Breast epithelium (tissue), 4 donors: ENCODE data around the gene SLCO6A1. TPM values are rescaled to one million over a fixed set of nuclear protein-coding genes. Genes with fewer than 3 reads are reported as not detected.

Experiments used
- DNase-seq, 2 donors: peaks; one replicate each; pipeline ENCODE4 v3.0.0-alpha.2; 2019; ENCODE audit warnings: low spot score in 2 of 2
- H3K27ac ChIP-seq, 2 donors: fragments of 200-600 bp; sonication (generic) in 1 of 2; one replicate each; pipeline ENCODE4 v1.5.1; 2016 to 2019; ENCODE audit warnings: mild to moderate bottlenecking in 1 of 2
- H3K27me3 ChIP-seq, 2 donors: fragments of 200-600 bp; sonication (generic) in 1 of 2; one replicate each; pipeline versions ENCODE4 v1.5.1 to v1.6.0; 2017 to 2019; ENCODE audit warnings: control low read depth in 1 of 2, mild to moderate bottlenecking in 1 of 2
- H3K36me3 ChIP-seq: fragments of 200-600 bp; one replicate; pipeline ENCODE4 v1.5.1; 2019
- H3K4me1 ChIP-seq, 2 donors: fragments of 200-600 bp; sonication (generic); one replicate each; pipeline ENCODE4 v1.5.1; 2016 to 2019; ENCODE audit warnings: control low read depth in 1 of 2
- H3K4me3 ChIP-seq, 3 donors: fragments of 200-600 bp; sonication (generic); 1 replicate in 2 of 3; 2 replicates in 1 of 3; pipeline ENCODE4 v1.5.1; 2016 to 2019; ENCODE audit warnings: mild to moderate bottlenecking in 3 of 3, moderate library complexity in 2 of 3
- H3K9me3 ChIP-seq, 2 donors: fragments of 200-600 bp; sonication (generic) in 1 of 2; one replicate each; pipeline ENCODE4 v1.5.1; 2016 to 2019; ENCODE audit warnings: control low read depth in 1 of 2
- POLR2A ChIP-seq: fragments of 450-650 bp; IDR thresholded peaks from one replicate; pipeline ENCODE4 v1.6.1; 2016; ENCODE audit warnings: antibody characterized with exemption, mild to moderate bottlenecking, moderate library complexity
- POLR2AphosphoS5 ChIP-seq, 3 donors: sonication (generic); formaldehyde crosslinking; IDR thresholded peaks; one replicate each; pipeline ENCODE4 v1.6.1; 2017; ENCODE audit warnings: antibody characterized with exemption in 3 of 3
- intact Hi-C: fragments of 100-400 bp; cut with DNase I; formaldehyde crosslinking; loops from one replicate; pipeline ENCODE4 v1.15.1; 2023; ENCODE audit warnings: low total_unique reads
- total RNA-seq, 3 donors: library from RNA; depleted of rRNA; stranded (reverse); fragments of >200 nt; gene quantifications; one replicate each; pipeline ENCODE4 v1.1.0, GENCODE V29; 2016
- TF ChIP-seq, protein P1 (sequence below), 3 donors: fragments of 450-650 bp; IDR thresholded peaks; one replicate each; pipeline ENCODE4 v1.5.1; 2016 to 2017; ENCODE audit warnings: antibody characterized with exemption in 3 of 3, mild to moderate bottlenecking in 3 of 3, moderate library complexity in 3 of 3

The SLCO6A1 gene
- total RNA-seq, 3 donors from 2014 or later: not detected

DNA sequence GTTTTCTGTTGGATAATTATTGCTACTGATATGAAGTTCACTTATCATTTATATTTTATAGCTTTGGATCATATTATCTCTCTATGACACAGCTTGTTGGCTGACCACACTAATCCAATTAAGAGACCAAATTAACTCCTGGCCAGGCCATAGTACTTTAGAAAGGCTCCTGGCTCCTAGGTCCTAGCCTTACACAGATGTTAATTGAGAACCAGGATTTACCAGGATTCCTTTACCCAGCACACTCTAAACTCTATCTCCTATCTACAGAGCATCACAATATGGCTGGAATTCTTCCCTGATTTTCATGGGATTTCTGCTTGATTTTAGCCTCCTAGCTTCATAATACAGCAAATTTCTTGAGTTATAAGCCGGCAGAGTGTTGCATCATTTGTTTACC lies 80.3 kb downstream of the SLCO6A1 start:
- no peaks in the 10 kb centered on the region for H3K36me3 ChIP-seq
- no peak overlapping the region for H3K27ac ChIP-seq
- no peak for TF ChIP-seq POLR2A
- no peaks in the 10 kb centered on the region for H3K27me3 ChIP-seq
- H3K9me3 ChIP-seq: no peaks in the 10 kb centered on the region
- H3K4me1 ChIP-seq: no peaks in the 10 kb centered on the region
- H3K4me3 ChIP-seq: no peak overlapping the region
- intact Hi-C loops: no loop called here
- no peak for DNase-seq

- H3K36me3 ChIP-seq: no peaks in the 10 kb centered on the region
- intact Hi-C loops: no loop called here
Measured at GRCh38 chr5:102414448-102414847, 84.4 kb downstream of the SLCO6A1 start.

GRCh38 chr5:102388235-102388634 lies 110.6 kb downstream of the SLCO6A1 start:
- no peaks in the 10 kb centered on the region for H3K27me3 ChIP-seq
- H3K9me3 ChIP-seq: peaks cover 0 to 16% of the 10 kb centered on the region in 2 donors
- no peaks in the 10 kb centered on the region for H3K4me1 ChIP-seq
- no peak for DNase-seq
- TF ChIP-seq, protein P1, sequence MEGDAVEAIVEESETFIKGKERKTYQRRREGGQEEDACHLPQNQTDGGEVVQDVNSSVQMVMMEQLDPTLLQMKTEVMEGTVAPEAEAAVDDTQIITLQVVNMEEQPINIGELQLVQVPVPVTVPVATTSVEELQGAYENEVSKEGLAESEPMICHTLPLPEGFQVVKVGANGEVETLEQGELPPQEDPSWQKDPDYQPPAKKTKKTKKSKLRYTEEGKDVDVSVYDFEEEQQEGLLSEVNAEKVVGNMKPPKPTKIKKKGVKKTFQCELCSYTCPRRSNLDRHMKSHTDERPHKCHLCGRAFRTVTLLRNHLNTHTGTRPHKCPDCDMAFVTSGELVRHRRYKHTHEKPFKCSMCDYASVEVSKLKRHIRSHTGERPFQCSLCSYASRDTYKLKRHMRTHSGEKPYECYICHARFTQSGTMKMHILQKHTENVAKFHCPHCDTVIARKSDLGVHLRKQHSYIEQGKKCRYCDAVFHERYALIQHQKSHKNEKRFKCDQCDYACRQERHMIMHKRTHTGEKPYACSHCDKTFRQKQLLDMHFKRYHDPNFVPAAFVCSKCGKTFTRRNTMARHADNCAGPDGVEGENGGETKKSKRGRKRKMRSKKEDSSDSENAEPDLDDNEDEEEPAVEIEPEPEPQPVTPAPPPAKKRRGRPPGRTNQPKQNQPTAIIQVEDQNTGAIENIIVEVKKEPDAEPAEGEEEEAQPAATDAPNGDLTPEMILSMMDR (IDR thresholded peaks at IDR 0.05): no peak
- TF ChIP-seq POLR2AphosphoS5 (IDR thresholded peaks at IDR 0.05) (no peak), POLR2A (no peak)
- no peak overlapping the region for H3K4me3 ChIP-seq
- H3K36me3 ChIP-seq: no peaks in the 10 kb centered on the region
- no peak overlapping the region for H3K27ac ChIP-seq
- intact Hi-C loops: no loop called here

More at GRCh38 chr5:102414448-102414847, 84.4 kb downstream of the SLCO6A1 start:
- TF ChIP-seq POLR2A (no peak), POLR2AphosphoS5 (IDR thresholded peaks at IDR 0.05) (no peak)
- TF ChIP-seq, protein P1 (IDR thresholded peaks at IDR 0.05): no peak
- Histone ChIP-seq H3K27me3 (no peaks in the 10 kb centered on the region), H3K27ac (no peak overlapping the region), H3K4me1 (no peaks in the 10 kb centered on the region), H3K9me3 (no peaks in the 10 kb centered on the region), H3K4me3 (no peak overlapping the region)
- DNase-seq: no peak

DNA sequence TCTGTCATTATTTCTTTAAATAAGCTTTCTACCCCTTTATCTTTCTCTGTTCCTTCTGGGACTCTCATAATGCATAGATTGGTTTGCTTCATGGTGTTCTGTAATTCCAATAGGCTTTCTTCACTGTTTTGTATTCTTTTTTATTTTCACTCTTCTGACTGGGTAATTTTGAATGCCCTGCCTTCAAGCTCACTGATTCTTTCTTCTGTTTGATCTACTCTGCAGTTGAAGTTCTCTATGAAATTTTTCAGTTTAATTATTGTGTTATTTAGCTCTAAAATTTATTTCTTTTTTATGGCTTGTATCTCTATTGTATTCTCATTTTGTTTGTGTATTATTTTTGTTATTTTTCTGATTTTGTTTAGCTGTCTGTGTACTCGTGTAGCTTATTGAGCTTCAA lies 113.4 kb downstream of the SLCO6A1 start:
- peaks cover 4 to 22% of the 10 kb centered on the region in 2 donors for H3K9me3 ChIP-seq
- no peaks in the 10 kb centered on the region for H3K36me3 ChIP-seq
- DNase-seq: no peak
- H3K4me1 ChIP-seq: no peaks in the 10 kb centered on the region
- H3K27me3 ChIP-seq: no peaks in the 10 kb centered on the region
- H3K4me3 ChIP-seq: no peak overlapping the region
- TF ChIP-seq POLR2AphosphoS5 (IDR thresholded peaks at IDR 0.05): no peak
- TF ChIP-seq, protein P1 (IDR thresholded peaks at IDR 0.05): no peak
- TF ChIP-seq POLR2A: no peak
- intact Hi-C loops: no loop called here
- no peak overlapping the region for H3K27ac ChIP-seq

GRCh38 chr5:102380174-102380573 lies 118.6 kb downstream of the SLCO6A1 start:
- Histone ChIP-seq H3K27me3 (no peaks in the 10 kb centered on the region), H3K36me3 (no peaks in the 10 kb centered on the region), H3K4me3 (no peak overlapping the region), H3K27ac (no peak overlapping the region), H3K4me1 (no peaks in the 10 kb centered on the region), H3K9me3 (peaks cover 4 to 12% of the 10 kb centered on the region in 2 donors)
- TF ChIP-seq POLR2AphosphoS5 (IDR thresholded peaks at IDR 0.05): no peak
- intact Hi-C loops: no loop called here
- DNase-seq: no peak

DNA sequence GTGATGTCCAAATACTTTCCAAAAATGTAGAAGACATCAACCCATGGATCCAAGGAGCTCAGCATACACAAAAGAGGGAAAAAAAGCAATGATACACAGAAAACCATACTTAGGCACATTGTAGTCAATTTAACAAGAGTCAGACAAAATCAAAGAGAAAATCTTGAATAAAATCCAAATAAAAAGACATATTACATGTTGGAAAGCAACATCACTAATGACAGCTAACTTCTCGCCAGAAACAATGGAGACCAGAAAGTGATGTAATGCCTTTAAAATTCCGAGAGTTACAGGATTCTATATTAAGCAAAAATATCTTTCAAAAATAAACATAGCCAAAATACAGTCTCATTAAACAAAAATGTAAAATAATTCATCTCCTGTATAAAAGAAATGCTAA lies 122.9 kb downstream of the SLCO6A1 start:
- H3K9me3 ChIP-seq: no peaks in the 10 kb centered on the region
- no peak overlapping the region for H3K27ac ChIP-seq
- H3K36me3 ChIP-seq: no peaks in the 10 kb centered on the region
- H3K4me3 ChIP-seq: no peak overlapping the region
- no peaks in the 10 kb centered on the region for H3K4me1 ChIP-seq
- no peaks in the 10 kb centered on the region for H3K27me3 ChIP-seq
- TF ChIP-seq, protein P1 (IDR thresholded peaks at IDR 0.05): no peak
- no peak for TF ChIP-seq POLR2A
- no peak for TF ChIP-seq POLR2AphosphoS5 (IDR thresholded peaks at IDR 0.05)
- DNase-seq: no peak
- intact Hi-C loops: no loop called here
